Measurements from ENCODE around the gene EIF4E2.

DNA sequence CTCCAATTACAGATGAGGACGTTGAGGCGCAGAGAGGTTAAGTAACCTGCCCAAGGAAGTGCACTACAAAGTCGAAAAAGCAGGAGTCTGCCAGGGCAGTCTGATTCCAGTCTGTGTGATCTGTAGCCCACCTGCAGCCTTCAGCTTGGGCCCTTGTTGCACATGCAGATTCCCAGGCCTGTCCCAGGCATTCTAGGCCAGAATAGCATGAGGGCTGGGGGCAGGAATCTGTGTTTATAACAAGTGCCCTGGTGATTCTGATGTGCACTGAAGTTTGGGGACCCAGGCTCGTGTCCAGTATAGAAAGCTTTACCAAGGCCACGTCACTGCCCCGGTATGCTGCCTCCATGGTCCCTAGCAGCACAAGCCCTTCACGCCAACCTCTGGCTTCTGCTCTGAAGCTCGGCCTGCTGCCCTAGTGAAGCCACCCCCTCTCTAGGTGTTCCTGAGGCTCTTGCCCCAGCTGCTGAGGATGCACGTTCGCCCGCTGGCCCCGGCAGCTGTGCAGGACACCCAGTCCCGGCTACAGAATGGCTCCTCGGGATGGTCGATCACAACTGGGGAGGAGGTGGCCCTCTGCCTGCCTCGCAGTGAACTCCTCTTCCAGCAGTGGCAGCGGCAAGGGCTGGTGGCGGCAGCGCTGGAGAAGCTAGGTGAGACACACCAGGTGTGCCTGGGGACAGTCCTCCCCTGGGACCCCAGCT is 6.4 kb upstream of the EIF4E2 start:
- no peak for TF ChIP-seq POLR2AphosphoS5 (IDR thresholded peaks at IDR 0.05)
- TF ChIP-seq, protein P1, sequence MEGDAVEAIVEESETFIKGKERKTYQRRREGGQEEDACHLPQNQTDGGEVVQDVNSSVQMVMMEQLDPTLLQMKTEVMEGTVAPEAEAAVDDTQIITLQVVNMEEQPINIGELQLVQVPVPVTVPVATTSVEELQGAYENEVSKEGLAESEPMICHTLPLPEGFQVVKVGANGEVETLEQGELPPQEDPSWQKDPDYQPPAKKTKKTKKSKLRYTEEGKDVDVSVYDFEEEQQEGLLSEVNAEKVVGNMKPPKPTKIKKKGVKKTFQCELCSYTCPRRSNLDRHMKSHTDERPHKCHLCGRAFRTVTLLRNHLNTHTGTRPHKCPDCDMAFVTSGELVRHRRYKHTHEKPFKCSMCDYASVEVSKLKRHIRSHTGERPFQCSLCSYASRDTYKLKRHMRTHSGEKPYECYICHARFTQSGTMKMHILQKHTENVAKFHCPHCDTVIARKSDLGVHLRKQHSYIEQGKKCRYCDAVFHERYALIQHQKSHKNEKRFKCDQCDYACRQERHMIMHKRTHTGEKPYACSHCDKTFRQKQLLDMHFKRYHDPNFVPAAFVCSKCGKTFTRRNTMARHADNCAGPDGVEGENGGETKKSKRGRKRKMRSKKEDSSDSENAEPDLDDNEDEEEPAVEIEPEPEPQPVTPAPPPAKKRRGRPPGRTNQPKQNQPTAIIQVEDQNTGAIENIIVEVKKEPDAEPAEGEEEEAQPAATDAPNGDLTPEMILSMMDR (IDR thresholded peaks at IDR 0.05) = no peak
- TF ChIP-seq EP300 (IDR thresholded peaks at IDR 0.05) = no peak
- TF ChIP-seq POLR2A (IDR thresholded peaks at IDR 0.05) = no peak

All from upper lobe of left lung (tissue), 4 donors.